Liver (tissue), 9 donors: Measurements from ENCODE around the gene ARSD. TPM values are rescaled to one million over a fixed set of nuclear protein-coding genes. Genes with fewer than 3 reads are reported as not detected.

Source experiments
- DNase-seq: peaks from one replicate; pipeline ENCODE4 v3.0.0-alpha.2; 2017; ENCODE audit warnings: low spot score
- H3K27ac ChIP-seq, 2 donors: one replicate each; pipeline ENCODE4 v1.7.0; 2013; ENCODE audit warnings: inconsistent platforms in 2 of 2, low read length in 2 of 2, control low read depth in 1 of 2, low read depth in 1 of 2, mild to moderate bottlenecking in 1 of 2
- H3K27me3 ChIP-seq, 4 donors: one replicate each; pipeline versions ENCODE4 v1.6.1 to v1.7.0; 2013; ENCODE audit warnings: low read length in 3 of 4, inconsistent platforms in 1 of 4, mild to moderate bottlenecking in 1 of 4, moderate library complexity in 1 of 4; ENCODE audit not compliant: control insufficient read depth in 4 of 4, insufficient read depth in 4 of 4
- H3K36me3 ChIP-seq, 4 donors: one replicate each; pipeline versions ENCODE4 v1.6.1 to v1.7.0; 2013; ENCODE audit warnings: low read length in 3 of 4, mild to moderate bottlenecking in 3 of 4, low read depth in 1 of 4, moderate library complexity in 1 of 4; ENCODE audit not compliant: control insufficient read depth in 4 of 4, insufficient read depth in 3 of 4
- H3K4me1 ChIP-seq, 4 donors: one replicate each; pipeline versions ENCODE4 v1.6.1 to v1.7.0; 2013; ENCODE audit warnings: low read length in 3 of 4, mild to moderate bottlenecking in 3 of 4, moderate library complexity in 1 of 4; ENCODE audit not compliant: control insufficient read depth in 4 of 4, insufficient read depth in 4 of 4
- H3K4me3 ChIP-seq, 3 donors: one replicate each; pipeline versions ENCODE4 v1.6.1 to v1.7.0; 2013; ENCODE audit warnings: low read length in 3 of 3, control low read depth in 1 of 3, low read depth in 1 of 3, mild to moderate bottlenecking in 1 of 3
- H3K9ac ChIP-seq, 2 donors: one replicate each; pipeline ENCODE4 v1.7.0; 2013; ENCODE audit warnings: low read length in 2 of 2, mild to moderate bottlenecking in 2 of 2, moderate library complexity in 2 of 2, control low read depth in 1 of 2, low read depth in 1 of 2
- H3K9me3 ChIP-seq, 4 donors: one replicate each; pipeline versions ENCODE4 v1.6.1 to v1.7.0; 2013; ENCODE audit warnings: low read length in 3 of 4; ENCODE audit not compliant: control insufficient read depth in 4 of 4
- EGR1 ChIP-seq, 2 donors: IDR thresholded peaks; 2 replicates each; pipeline ENCODE4 v1.6.1; 2016 to 2018; ENCODE audit warnings: antibody characterized with exemption in 2 of 2, low read depth in 2 of 2
- FOXA1 ChIP-seq: IDR thresholded peaks from 2 replicates; pipeline ENCODE4 v1.6.1; 2016; ENCODE audit warnings: antibody characterized with exemption
- FOXA2 ChIP-seq: IDR thresholded peaks from 2 replicates; pipeline ENCODE4 v1.6.1; 2016; ENCODE audit warnings: antibody characterized with exemption
- GABPA ChIP-seq, 2 donors: IDR thresholded peaks in 1 of 2; conservative IDR thresholded peaks in 1 of 2; 2 replicates each; pipeline ENCODE4 v1.6.1; 2016; ENCODE audit warnings: antibody characterized with exemption in 2 of 2, mild to moderate bottlenecking in 1 of 2, moderate library complexity in 1 of 2
- HNF4A ChIP-seq, 2 donors: conservative IDR thresholded peaks; 2 replicates each; pipeline ENCODE4 v1.6.1; 2016; ENCODE audit warnings: antibody characterized with exemption in 2 of 2, mild to moderate bottlenecking in 2 of 2
- HNF4G ChIP-seq: IDR thresholded peaks from 2 replicates; pipeline ENCODE4 v1.6.1; 2016; ENCODE audit warnings: antibody characterized with exemption
- JUND ChIP-seq, 2 donors: IDR thresholded peaks; 2 replicates each; pipeline ENCODE4 v1.6.1; 2016; ENCODE audit warnings: antibody characterized with exemption in 2 of 2
- MAX ChIP-seq: IDR thresholded peaks from 2 replicates; pipeline ENCODE4 v1.6.1; 2016; ENCODE audit warnings: antibody characterized with exemption
- NR2F2 ChIP-seq: IDR thresholded peaks from 2 replicates; pipeline ENCODE4 v1.6.1; 2016; ENCODE audit warnings: antibody characterized with exemption
- RAD21 ChIP-seq, 2 donors: IDR thresholded peaks; 2 replicates each; pipeline ENCODE4 v1.6.1; 2016; ENCODE audit warnings: antibody characterized with exemption in 2 of 2, mild to moderate bottlenecking in 2 of 2
- RXRA ChIP-seq, 2 donors: IDR thresholded peaks; 2 replicates each; pipeline ENCODE4 v1.6.1; 2017 to 2018; ENCODE audit warnings: antibody characterized with exemption in 2 of 2, mild to moderate bottlenecking in 1 of 2
- SP1 ChIP-seq: IDR thresholded peaks from 2 replicates; pipeline ENCODE4 v1.6.1; 2018; ENCODE audit warnings: antibody characterized with exemption, mild to moderate bottlenecking
- TAF1 ChIP-seq: conservative IDR thresholded peaks from 2 replicates; pipeline ENCODE4 v1.6.1; 2016; ENCODE audit warnings: antibody characterized with exemption, mild to moderate bottlenecking
- YY1 ChIP-seq: IDR thresholded peaks from 2 replicates; pipeline ENCODE4 v1.6.1; 2016; ENCODE audit warnings: antibody characterized with exemption, mild to moderate bottlenecking
- WGBS: extraction: QIAGEN DNeasy Blood & Tissue Kit; methylation state at CpG from one replicate; pipeline ENCODE4 v1.1.7; 2013; 5-methylcytosine and 5-hydroxymethylcytosine counted together
- polyA plus RNA-seq, 2 donors: library from polyadenylated mRNA; stranded (reverse) in 1 of 2; unstranded in 1 of 2; fragments of 200-250 nt in 1 of 2; fragments of >200 nt in 1 of 2; fragmentation: Nextera tagmentation in 1 of 2; extraction: Ambion mirVana in 1 of 2; gene quantifications; one replicate each; pipeline versions ENCODE4 v1.2.1 to v1.2.3, GENCODE V29; 2013 to 2015
- total RNA-seq, 2 donors: library from RNA; depleted of rRNA; stranded (reverse); fragments of >200 nt; gene quantifications; one replicate each; pipeline ENCODE4 v1.2.3, GENCODE V29; 2014
- TF ChIP-seq, protein P1 (sequence below): IDR thresholded peaks from 2 replicates; pipeline ENCODE4 v1.6.1; 2016; ENCODE audit warnings: antibody characterized with exemption, mild to moderate bottlenecking
- TF ChIP-seq, protein P2 (sequence below): IDR thresholded peaks from 2 replicates; pipeline ENCODE4 v1.6.1; 2016; ENCODE audit warnings: antibody characterized with exemption
- TF ChIP-seq, protein P3 (sequence below): fragments of 150-350 bp; IDR thresholded peaks from 2 replicates; pipeline ENCODE4 v1.5.1; 2017; ENCODE audit warnings: improper control_type of control experiment, low read depth, low read length; ENCODE audit not compliant: missing input control
- TF ChIP-seq, protein P4 (sequence below): IDR thresholded peaks from 2 replicates; pipeline ENCODE4 v1.6.1; 2016; ENCODE audit warnings: antibody characterized with exemption
- donor health status: healthy.
- donor health status: healthy.
- donor health status: healthy.
- donor health status: healthy.
- donor health status: healthy.

The ARSD gene
- total and polyA plus RNA-seq, 4 donors = 11.3 to 42.4 (median 19.5) TPM

GRCh38 chrX:2863646-2864045, 65.5 kb downstream of the ARSD start:
- TF ChIP-seq TAF1 = no peak
- no peak for TF ChIP-seq EGR1 (IDR thresholded peaks at IDR 0.05; ENCODE audit: low read depth in 2 of 2)
- TF ChIP-seq, protein P1, sequence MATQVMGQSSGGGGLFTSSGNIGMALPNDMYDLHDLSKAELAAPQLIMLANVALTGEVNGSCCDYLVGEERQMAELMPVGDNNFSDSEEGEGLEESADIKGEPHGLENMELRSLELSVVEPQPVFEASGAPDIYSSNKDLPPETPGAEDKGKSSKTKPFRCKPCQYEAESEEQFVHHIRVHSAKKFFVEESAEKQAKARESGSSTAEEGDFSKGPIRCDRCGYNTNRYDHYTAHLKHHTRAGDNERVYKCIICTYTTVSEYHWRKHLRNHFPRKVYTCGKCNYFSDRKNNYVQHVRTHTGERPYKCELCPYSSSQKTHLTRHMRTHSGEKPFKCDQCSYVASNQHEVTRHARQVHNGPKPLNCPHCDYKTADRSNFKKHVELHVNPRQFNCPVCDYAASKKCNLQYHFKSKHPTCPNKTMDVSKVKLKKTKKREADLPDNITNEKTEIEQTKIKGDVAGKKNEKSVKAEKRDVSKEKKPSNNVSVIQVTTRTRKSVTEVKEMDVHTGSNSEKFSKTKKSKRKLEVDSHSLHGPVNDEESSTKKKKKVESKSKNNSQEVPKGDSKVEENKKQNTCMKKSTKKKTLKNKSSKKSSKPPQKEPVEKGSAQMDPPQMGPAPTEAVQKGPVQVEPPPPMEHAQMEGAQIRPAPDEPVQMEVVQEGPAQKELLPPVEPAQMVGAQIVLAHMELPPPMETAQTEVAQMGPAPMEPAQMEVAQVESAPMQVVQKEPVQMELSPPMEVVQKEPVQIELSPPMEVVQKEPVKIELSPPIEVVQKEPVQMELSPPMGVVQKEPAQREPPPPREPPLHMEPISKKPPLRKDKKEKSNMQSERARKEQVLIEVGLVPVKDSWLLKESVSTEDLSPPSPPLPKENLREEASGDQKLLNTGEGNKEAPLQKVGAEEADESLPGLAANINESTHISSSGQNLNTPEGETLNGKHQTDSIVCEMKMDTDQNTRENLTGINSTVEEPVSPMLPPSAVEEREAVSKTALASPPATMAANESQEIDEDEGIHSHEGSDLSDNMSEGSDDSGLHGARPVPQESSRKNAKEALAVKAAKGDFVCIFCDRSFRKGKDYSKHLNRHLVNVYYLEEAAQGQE = no peak
- no peak for TF ChIP-seq FOXA1
- no peak for TF ChIP-seq JUND (IDR thresholded peaks at IDR 0.05)
- TF ChIP-seq, protein P2, sequence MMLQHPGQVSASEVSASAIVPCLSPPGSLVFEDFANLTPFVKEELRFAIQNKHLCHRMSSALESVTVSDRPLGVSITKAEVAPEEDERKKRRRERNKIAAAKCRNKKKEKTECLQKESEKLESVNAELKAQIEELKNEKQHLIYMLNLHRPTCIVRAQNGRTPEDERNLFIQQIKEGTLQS = no peak
- Histone ChIP-seq H3K27ac (no peak overlapping the region), H3K4me3 (no peak overlapping the region), H3K4me1 (no peaks in the 10 kb centered on the region), H3K9ac (no peak overlapping the region), H3K36me3 (peaks cover 0 to 55% (median 21%) of the 10 kb centered on the region in 4 donors), H3K9me3 (no peaks in the 10 kb centered on the region), H3K27me3 (no peaks in the 10 kb centered on the region)
- 89% methylated on average over 6 of the region's 6 CpGs for WGBS
- DNase-seq = no peak

- Histone ChIP-seq H3K4me3 (no peak overlapping the region), H3K9ac (no peak overlapping the region), H3K27ac (no peak overlapping the region), H3K4me1 (no peaks in the 10 kb centered on the region), H3K27me3 (no peaks in the 10 kb centered on the region), H3K36me3 (peaks cover 0 to 63% (median 23%) of the 10 kb centered on the region in 4 donors), H3K9me3 (no peaks in the 10 kb centered on the region)
- WGBS = 59% methylated on average over 9 of the region's 9 CpGs
- no peak for DNase-seq
- TF ChIP-seq FOXA2 (no peak), RAD21 (IDR thresholded peaks at IDR 0.05) (no peak), RXRA (IDR thresholded peaks at IDR 0.05) (no peak), GABPA (IDR thresholded peaks at IDR 0.05 in 1 of 2, conservative IDR thresholded peaks at IDR 0.05 in 1 of 2) (no peak), EGR1 (IDR thresholded peaks at IDR 0.05; ENCODE audit: low read depth in 2 of 2) (no peak), TAF1 (no peak), HNF4G (no peak), HNF4A (conservative IDR thresholded peaks at IDR 0.05) (no peak), NR2F2 (no peak), JUND (IDR thresholded peaks at IDR 0.05) (no peak), SP1 (no peak), FOXA1 (no peak), MAX (no peak), YY1 (no peak)
- TF ChIP-seq, protein P3, sequence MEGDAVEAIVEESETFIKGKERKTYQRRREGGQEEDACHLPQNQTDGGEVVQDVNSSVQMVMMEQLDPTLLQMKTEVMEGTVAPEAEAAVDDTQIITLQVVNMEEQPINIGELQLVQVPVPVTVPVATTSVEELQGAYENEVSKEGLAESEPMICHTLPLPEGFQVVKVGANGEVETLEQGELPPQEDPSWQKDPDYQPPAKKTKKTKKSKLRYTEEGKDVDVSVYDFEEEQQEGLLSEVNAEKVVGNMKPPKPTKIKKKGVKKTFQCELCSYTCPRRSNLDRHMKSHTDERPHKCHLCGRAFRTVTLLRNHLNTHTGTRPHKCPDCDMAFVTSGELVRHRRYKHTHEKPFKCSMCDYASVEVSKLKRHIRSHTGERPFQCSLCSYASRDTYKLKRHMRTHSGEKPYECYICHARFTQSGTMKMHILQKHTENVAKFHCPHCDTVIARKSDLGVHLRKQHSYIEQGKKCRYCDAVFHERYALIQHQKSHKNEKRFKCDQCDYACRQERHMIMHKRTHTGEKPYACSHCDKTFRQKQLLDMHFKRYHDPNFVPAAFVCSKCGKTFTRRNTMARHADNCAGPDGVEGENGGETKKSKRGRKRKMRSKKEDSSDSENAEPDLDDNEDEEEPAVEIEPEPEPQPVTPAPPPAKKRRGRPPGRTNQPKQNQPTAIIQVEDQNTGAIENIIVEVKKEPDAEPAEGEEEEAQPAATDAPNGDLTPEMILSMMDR = no peak
- TF ChIP-seq, protein P4, sequence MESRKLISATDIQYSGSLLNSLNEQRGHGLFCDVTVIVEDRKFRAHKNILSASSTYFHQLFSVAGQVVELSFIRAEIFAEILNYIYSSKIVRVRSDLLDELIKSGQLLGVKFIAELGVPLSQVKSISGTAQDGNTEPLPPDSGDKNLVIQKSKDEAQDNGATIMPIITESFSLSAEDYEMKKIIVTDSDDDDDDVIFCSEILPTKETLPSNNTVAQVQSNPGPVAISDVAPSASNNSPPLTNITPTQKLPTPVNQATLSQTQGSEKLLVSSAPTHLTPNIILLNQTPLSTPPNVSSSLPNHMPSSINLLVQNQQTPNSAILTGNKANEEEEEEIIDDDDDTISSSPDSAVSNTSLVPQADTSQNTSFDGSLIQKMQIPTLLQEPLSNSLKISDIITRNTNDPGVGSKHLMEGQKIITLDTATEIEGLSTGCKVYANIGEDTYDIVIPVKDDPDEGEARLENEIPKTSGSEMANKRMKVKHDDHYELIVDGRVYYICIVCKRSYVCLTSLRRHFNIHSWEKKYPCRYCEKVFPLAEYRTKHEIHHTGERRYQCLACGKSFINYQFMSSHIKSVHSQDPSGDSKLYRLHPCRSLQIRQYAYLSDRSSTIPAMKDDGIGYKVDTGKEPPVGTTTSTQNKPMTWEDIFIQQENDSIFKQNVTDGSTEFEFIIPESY = no peak
- TF ChIP-seq, protein P1 = no peak
- TF ChIP-seq, protein P2 = no peak
Measured at GRCh38 chrX:2862404-2862803, 66.7 kb downstream of the ARSD start.
